ENCODE results near the gene XRCC2.

The XRCC2 gene

GRCh38 chr7:152637161-152637560, 38.8 kb downstream of the XRCC2 start:
- TF ChIP-seq ZBTB7A (IDR thresholded peaks at IDR 0.05; ENCODE audit: low read depth) = no peak
- no peak for TF ChIP-seq CEBPB (IDR thresholded peaks at IDR 0.05)
- TF ChIP-seq, protein P1, sequence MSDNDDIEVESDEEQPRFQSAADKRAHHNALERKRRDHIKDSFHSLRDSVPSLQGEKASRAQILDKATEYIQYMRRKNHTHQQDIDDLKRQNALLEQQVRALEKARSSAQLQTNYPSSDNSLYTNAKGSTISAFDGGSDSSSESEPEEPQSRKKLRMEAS (IDR thresholded peaks at IDR 0.05) = no peak
- TF ChIP-seq, protein P2, sequence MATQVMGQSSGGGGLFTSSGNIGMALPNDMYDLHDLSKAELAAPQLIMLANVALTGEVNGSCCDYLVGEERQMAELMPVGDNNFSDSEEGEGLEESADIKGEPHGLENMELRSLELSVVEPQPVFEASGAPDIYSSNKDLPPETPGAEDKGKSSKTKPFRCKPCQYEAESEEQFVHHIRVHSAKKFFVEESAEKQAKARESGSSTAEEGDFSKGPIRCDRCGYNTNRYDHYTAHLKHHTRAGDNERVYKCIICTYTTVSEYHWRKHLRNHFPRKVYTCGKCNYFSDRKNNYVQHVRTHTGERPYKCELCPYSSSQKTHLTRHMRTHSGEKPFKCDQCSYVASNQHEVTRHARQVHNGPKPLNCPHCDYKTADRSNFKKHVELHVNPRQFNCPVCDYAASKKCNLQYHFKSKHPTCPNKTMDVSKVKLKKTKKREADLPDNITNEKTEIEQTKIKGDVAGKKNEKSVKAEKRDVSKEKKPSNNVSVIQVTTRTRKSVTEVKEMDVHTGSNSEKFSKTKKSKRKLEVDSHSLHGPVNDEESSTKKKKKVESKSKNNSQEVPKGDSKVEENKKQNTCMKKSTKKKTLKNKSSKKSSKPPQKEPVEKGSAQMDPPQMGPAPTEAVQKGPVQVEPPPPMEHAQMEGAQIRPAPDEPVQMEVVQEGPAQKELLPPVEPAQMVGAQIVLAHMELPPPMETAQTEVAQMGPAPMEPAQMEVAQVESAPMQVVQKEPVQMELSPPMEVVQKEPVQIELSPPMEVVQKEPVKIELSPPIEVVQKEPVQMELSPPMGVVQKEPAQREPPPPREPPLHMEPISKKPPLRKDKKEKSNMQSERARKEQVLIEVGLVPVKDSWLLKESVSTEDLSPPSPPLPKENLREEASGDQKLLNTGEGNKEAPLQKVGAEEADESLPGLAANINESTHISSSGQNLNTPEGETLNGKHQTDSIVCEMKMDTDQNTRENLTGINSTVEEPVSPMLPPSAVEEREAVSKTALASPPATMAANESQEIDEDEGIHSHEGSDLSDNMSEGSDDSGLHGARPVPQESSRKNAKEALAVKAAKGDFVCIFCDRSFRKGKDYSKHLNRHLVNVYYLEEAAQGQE (IDR thresholded peaks at IDR 0.05; ENCODE audit: low read depth) = no peak
- TF ChIP-seq YY1 (IDR thresholded peaks at IDR 0.05; ENCODE audit: low read depth) = no peak
- TF ChIP-seq, protein P3, sequence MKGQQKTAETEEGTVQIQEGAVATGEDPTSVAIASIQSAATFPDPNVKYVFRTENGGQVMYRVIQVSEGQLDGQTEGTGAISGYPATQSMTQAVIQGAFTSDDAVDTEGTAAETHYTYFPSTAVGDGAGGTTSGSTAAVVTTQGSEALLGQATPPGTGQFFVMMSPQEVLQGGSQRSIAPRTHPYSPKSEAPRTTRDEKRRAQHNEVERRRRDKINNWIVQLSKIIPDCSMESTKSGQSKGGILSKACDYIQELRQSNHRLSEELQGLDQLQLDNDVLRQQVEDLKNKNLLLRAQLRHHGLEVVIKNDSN (IDR thresholded peaks at IDR 0.05) = no peak
- no peak for TF ChIP-seq TCF12 (IDR thresholded peaks at IDR 0.05; ENCODE audit: low read depth)
- TF ChIP-seq FOXM1 (IDR thresholded peaks at IDR 0.05; ENCODE audit: borderline replicate concordance, low read depth) = no peak
- TF ChIP-seq EGR1 (IDR thresholded peaks at IDR 0.05) = no peak
- TF ChIP-seq TEAD4 (IDR thresholded peaks at IDR 0.05) = no peak
- no peak for TF ChIP-seq RAD21 (IDR thresholded peaks at IDR 0.05; ENCODE audit: low read depth)

GRCh38 chr7:152636441-152636840, 39.5 kb downstream of the XRCC2 start:
- no peak for TF ChIP-seq TAF1 (IDR thresholded peaks at IDR 0.05; ENCODE audit: low read depth)
- no peak for TF ChIP-seq YY1 (IDR thresholded peaks at IDR 0.05; ENCODE audit: low read depth)
- no peak for TF ChIP-seq EGR1 (IDR thresholded peaks at IDR 0.05)
- TF ChIP-seq ZBTB7A (IDR thresholded peaks at IDR 0.05; ENCODE audit: low read depth) = no peak
- TF ChIP-seq, protein P2 (IDR thresholded peaks at IDR 0.05; ENCODE audit: low read depth) = no peak
- no peak for TF ChIP-seq EP300 (IDR thresholded peaks at IDR 0.05; ENCODE audit: borderline replicate concordance)
- TF ChIP-seq TCF12 (IDR thresholded peaks at IDR 0.05; ENCODE audit: low read depth) = no peak
- no peak for TF ChIP-seq CEBPB (IDR thresholded peaks at IDR 0.05)
- TF ChIP-seq CREB1 (IDR thresholded peaks at IDR 0.05; ENCODE audit: low read depth) = no peak
- no peak for TF ChIP-seq RAD21 (IDR thresholded peaks at IDR 0.05; ENCODE audit: low read depth)
- TF ChIP-seq, protein P1 (IDR thresholded peaks at IDR 0.05) = no peak
- TF ChIP-seq FOXM1 (IDR thresholded peaks at IDR 0.05; ENCODE audit: borderline replicate concordance, low read depth) = no peak
- TF ChIP-seq NFIC (IDR thresholded peaks at IDR 0.05) = no peak
- TF ChIP-seq, protein P3 (IDR thresholded peaks at IDR 0.05) = no peak

- TF ChIP-seq EP300 (IDR thresholded peaks at IDR 0.05; ENCODE audit: borderline replicate concordance) (no peak), NFIC (IDR thresholded peaks at IDR 0.05) (no peak), CREB1 (IDR thresholded peaks at IDR 0.05; ENCODE audit: low read depth) (no peak), EGR1 (IDR thresholded peaks at IDR 0.05) (no peak), FOXM1 (IDR thresholded peaks at IDR 0.05; ENCODE audit: borderline replicate concordance, low read depth) (no peak), TCF12 (IDR thresholded peaks at IDR 0.05; ENCODE audit: low read depth) (no peak)
Measured at GRCh38 chr7:152633504-152633903, 42.4 kb downstream of the XRCC2 start.

GRCh38 chr7:152633072-152633471, 42.9 kb downstream of the XRCC2 start:
- TF ChIP-seq, protein P3 (IDR thresholded peaks at IDR 0.05) = no peak
- no peak for TF ChIP-seq CEBPB (IDR thresholded peaks at IDR 0.05)
- TF ChIP-seq FOXM1 (IDR thresholded peaks at IDR 0.05; ENCODE audit: borderline replicate concordance, low read depth) = no peak

DNA sequence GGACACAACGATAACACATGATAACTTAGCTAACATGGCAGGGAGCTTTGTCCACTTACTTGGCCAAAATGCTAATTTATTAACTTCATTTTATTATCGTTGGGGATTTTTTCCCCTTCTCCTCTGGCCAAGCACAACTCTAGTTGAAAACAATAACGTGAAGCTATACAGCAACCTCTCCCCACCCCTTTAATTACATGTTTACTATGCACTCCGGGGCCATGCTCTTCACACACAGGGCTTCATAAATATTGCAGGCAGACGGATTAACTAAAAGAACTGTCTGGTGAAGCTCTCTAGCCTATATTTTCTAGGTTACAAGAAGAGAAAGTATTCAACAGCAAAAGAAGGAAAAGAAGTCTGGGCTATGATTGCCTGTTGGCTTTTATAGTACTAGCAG, 51.7 kb downstream of the XRCC2 start:
- TF ChIP-seq CEBPB (IDR thresholded peaks at IDR 0.05) (no peak), CREB1 (IDR thresholded peaks at IDR 0.05; ENCODE audit: low read depth) (no peak), EP300 (IDR thresholded peaks at IDR 0.05; ENCODE audit: borderline replicate concordance) (no peak), TEAD4 (IDR thresholded peaks at IDR 0.05) (no peak), ZBTB7A (IDR thresholded peaks at IDR 0.05; ENCODE audit: low read depth) (no peak), EGR1 (IDR thresholded peaks at IDR 0.05) (no peak), NFIC (IDR thresholded peaks at IDR 0.05) (no peak)
- TF ChIP-seq, protein P1 (IDR thresholded peaks at IDR 0.05) = no peak

GRCh38 chr7:152621426-152621825, 54.5 kb downstream of the XRCC2 start:
- TF ChIP-seq NFIC (IDR thresholded peaks at IDR 0.05) (no peak), FOXM1 (IDR thresholded peaks at IDR 0.05; ENCODE audit: borderline replicate concordance, low read depth) (no peak), TCF12 (IDR thresholded peaks at IDR 0.05; ENCODE audit: low read depth) (no peak), TAF1 (IDR thresholded peaks at IDR 0.05; ENCODE audit: low read depth) (no peak), YY1 (IDR thresholded peaks at IDR 0.05; ENCODE audit: low read depth) (no peak)

Measured in Ishikawa (cell line).